Activated CD8-positive, alpha-beta memory T cell treated with anti-CD3 and anti-CD28 coated beads, Interleukin-2, amount 50 U/mL, for 1 hour (primary cell): ENCODE measurements around the gene NFKBIB.
A peak's percentile ranks its signal among the peaks of the same experiment; 100 is the strongest.
"Not testable (repeated sequence)": the region's sequence is repeated elsewhere in the genome, so short reads cannot be mapped to it uniquely, and the experiment has no call there.

Experiments
- DNase-seq: peaks from one replicate; pipeline ENCODE4 v3.0.0-alpha.2; 2020; ENCODE audit errors: extremely low read depth

Gene NFKBIB

GRCh38 chr19:38928391-38929001 is 28.7 kb downstream of the NFKBIB start:
- no peak for DNase-seq

DNA sequence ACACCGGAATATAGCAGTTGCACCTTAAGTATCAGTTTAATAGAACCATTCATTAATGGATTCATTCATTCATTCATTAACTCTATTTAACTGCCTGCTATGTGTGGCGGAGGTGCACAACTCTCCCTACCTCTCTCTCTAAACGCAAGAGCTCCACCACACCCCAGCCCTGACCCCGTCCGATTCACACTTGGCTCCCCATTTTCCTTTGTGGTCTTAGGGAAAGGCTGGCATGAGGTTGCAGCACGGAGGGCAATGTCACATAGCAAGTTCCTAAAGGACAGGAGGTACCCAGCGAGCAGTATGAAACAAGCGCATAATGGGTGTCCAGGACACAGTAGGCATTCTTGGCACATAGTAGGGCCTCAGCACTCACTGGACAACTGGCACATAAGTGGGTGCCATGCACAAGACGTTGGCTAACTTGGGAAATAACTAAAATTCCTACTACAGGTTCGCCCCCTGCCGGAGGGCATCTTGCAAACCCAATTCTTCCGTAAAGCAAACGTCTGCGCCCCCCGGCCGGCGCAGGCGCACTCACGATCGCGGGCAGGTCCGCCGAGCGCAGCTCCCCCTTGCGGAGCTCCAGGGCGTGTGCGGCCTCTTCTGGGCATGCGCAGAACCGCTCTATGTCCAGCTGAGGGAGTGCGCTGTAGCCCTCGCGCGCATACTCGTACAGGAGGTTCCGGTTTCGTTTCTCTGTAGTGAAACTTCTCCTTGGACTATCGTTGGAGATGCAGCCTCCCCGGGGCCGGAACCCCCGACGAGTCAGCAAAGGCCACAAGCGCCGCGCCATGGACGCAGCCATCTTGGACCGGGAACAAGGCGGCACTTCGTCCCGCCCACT is 30.4 kb downstream of the NFKBIB start, which contains the start of gene SARS2:
Gene SARS2, minus strand, starts transcription at position 835 of the 847 bp plus-strand sequence. Its CDS starts 27 bp downstream, at position 808.
- peak; percentile 77 for DNase-seq

DNA sequence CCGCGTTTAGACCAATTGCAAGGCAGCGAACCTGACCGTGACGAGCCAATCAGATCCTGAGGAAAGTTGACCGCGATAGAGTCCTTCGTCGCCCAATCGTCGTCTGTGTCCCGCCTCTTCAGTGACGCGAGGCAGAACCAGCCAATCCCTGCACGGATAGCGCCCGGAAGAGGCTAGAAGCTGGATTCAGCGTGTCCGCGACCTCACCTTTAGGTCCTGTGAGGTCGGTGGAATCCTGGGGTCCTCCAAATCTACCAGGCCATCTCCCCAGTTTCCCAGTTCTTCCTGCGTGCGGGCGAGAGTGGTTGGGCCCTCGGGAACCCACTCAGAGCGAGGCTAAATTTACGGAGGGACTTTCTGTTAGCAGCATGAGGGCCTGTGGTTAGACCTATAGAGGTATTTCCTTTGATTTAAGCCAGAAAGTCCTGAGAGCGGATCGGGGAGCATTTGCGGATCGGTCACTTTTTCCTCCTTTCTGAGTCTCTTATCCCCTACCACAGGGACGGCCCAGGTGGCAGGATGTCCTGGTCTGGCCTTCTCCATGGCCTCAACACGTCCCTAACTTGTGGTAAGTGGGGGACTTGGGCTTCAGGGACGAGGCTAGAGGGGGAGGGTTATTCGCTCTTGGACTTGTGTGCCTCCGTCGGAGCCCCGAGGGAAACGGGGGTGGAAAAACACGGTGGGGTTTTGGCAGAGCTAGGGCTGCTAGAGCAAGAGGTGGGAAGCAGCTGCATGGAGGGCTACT is 31.2 kb downstream of the NFKBIB start, which contains the start of gene MRPS12:
Gene MRPS12, plus strand, starts transcription at position 169 of the 745 bp plus-strand sequence. Its CDS starts 351 bp downstream, at position 520.
- DNase-seq: peak; percentile 97

DNA sequence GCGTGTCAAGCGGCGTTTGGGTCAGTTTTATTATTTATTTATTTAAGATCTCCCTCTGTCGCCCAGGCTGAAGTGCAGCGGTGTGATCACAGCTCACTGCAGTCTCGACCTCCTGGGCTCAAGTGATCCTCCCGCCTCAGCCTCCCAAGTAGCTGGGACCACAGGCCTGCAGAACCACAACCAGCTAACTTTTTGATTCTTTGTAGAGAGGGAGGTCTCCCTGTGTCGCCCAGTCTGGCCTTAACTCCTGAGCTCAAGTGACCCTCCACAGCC is 31.7 kb downstream of the NFKBIB start:
- no peak for DNase-seq

DNA sequence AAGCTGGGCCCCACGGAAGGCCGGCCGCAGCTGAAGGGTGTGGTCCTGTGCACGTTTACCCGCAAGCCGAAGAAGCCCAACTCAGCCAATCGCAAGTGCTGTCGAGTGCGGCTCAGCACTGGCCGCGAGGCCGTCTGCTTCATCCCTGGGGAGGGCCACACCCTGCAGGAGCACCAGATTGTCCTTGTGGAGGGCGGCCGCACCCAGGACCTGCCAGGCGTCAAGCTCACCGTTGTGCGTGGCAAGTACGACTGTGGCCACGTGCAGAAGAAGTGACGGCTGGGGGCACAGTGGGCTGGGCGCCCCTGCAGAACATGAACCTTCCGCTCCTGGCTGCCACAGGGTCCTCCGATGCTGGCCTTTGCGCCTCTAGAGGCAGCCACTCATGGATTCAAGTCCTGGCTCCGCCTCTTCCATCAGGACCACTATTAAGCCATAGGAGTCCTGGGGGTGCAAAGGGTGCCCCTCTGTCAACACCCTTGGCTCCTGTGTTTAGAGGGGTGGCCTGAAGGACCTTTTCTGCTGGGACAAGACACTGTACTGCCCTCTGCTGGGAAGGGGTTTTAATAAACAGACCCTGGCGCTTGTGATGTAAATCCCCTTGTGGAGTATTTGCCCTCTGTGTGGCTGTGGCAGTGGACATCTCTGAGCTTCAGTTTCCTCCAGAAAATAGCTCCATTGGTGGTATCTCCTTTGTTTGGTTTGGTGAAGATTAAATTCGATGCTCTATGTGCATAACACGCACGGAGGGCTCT is 32.8 kb downstream of the NFKBIB start:
- DNase-seq: no peak

DNA sequence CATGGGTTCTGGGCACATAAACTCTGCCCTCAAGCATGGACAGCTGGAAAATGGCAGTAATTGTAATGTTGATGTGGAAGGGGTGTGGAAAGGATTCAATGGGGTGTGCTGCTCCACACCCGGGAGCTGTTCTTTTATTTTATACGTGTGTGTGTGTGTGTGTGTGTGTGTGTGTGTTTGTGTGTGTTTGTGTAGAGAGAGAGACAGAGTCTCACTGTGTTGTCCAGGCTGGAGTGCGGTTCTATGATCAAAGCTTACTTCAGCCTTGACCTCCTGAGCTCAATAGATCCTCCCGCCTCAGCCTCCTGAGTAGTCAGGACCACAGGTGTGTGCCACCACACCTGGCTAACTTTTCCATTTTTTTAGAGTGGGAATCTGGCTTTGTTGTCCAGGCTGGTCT is 33.8 kb downstream of the NFKBIB start:
- DNase-seq: no peak

- no peak for DNase-seq
These were observed 40.2 kb downstream of the NFKBIB start for GRCh38 chr19:38939957-38940356.

- not testable (repeated sequence) for DNase-seq
These were observed 41.7 kb downstream of the NFKBIB start for GRCh38 chr19:38941466-38941865.

GRCh38 chr19:38941979-38942378 is 42.2 kb downstream of the NFKBIB start:
- DNase-seq: no peak

- no peak for DNase-seq
These were observed 42.9 kb downstream of the NFKBIB start for GRCh38 chr19:38942471-38943181.

- no peak for DNase-seq
These were observed 45.3 kb downstream of the NFKBIB start for GRCh38 chr19:38944981-38945506.

DNA sequence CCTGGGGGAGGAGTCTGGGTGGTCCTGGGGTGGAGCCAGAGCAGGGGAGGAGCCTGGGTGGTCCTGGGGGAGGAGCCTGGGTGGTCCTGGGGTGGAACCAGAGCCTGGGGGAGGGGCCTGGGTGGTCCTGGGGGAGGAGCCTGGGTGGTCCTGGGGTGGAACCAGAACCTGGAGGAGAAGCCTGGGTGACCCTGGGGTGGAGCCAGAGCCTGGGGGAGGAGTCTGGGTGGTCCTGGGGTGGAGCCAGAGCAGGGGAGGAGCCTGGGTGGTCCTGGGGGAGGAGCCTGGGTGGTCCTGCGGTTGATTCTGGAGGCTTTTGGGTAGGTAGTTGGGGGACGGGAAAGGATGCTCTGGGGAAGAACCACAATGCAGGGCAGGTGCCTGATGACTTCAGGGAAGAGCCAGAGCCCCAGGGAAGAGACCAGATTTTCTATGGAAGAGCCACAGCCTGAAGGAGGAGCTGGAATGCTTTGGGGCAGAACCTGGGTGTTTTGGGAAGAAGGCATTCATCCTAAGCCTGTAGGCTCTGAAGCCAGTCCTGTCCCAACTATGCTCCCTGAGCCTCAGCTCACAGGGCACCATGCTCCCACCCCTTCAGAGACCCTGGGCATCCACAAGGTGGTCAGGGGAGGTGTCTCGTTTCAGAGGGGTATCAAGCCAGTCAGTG is 45.9 kb downstream of the NFKBIB start:
- DNase-seq: no peak

- DNase-seq: no peak
These were observed 46.7 kb downstream of the NFKBIB start for GRCh38 chr19:38946229-38947010.

DNA sequence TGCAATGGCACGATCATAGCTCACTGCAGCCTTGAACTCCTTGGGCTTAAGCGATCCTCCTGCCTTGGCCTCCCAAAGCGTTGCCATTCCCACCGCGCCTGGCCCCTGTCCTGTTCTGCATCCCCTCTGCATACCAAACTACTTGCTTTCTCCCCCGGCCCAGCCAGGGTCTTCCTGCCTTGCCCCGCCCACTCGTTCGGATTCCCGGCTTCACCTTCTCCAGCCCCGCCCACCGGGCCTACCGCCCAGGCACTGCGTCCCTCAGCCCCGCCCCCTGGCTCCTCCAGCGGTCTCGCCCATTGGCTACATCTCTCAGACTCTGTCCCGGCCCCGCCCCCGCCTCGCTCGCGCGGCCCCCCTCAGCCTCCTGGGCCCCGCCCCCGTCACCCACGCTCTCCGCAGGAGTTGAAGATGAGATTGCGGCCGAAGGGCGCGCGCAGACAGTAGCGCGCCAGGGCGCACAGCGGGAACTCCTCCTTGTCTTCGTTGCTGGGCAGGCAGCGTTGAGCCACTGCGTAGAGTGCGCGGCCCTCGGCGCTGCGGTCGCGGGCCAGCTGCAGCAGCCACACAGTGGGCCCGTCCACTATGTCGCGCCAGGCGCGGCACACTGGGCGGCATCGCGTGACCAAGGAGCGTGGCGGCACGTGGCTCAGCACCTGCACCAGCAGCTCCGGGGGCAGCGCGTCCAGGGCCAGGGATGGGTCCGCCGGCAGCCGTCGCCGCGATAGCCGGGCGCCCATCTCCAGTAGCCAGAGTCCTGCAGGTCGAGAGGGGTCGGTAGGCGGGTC is 50.0 kb downstream of the NFKBIB start:
- peak; percentile 45 for DNase-seq

- DNase-seq: no peak
These were observed 51.4 kb downstream of the NFKBIB start for GRCh38 chr19:38951187-38951586.

- no peak for DNase-seq
These were observed 52.8 kb downstream of the NFKBIB start for GRCh38 chr19:38952395-38953165.

DNA sequence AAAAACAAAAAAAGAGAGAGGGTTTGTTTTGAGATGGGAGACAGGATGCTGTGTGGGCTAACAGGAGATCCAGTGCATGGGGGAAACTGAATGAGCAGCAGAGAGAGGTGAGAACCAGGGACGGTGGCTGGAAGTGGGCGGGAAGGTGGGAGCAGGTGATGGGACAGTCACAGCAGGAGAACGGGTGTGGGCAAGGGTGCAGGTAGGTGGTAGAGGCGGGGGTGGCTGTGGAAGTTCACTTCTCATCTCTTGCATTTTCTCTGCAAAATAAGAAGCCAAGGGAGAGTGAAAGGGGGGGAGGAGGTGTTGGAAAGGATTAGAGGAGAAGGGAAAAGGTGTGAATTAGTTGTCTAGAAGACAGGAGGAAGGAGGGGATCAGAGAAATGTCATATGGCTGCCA is 53.9 kb downstream of the NFKBIB start:
- no peak for DNase-seq

DNA sequence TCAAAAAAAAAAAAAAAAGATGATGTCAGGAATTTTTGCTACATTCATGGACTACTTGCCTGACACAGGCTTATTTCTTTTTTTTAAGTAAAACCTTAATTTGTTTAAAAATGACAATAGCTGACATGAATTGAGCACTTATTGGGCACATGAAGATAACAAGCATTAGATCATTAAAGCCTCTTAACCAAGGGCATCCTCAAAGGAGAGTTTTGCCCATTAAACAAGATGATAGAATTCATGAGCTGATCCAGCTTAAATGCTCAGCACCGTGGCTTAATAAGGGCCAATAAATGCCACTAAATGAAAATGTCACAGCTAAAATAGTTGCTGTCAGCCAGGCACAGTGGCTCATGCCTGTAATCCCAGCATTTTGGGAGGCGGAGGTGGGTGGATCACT is 56.5 kb downstream of the NFKBIB start:
- DNase-seq: no peak
